ENCODE results near the gene LEMD1. TPM values are rescaled to one million over a fixed set of nuclear protein-coding genes. Genes with fewer than 3 reads are reported as not detected.

LEMD1 gene
- total and polyA plus RNA-seq, 8 donors = 0.95 to 3.7 (median 1.7) TPM; not detected in 5

DNA sequence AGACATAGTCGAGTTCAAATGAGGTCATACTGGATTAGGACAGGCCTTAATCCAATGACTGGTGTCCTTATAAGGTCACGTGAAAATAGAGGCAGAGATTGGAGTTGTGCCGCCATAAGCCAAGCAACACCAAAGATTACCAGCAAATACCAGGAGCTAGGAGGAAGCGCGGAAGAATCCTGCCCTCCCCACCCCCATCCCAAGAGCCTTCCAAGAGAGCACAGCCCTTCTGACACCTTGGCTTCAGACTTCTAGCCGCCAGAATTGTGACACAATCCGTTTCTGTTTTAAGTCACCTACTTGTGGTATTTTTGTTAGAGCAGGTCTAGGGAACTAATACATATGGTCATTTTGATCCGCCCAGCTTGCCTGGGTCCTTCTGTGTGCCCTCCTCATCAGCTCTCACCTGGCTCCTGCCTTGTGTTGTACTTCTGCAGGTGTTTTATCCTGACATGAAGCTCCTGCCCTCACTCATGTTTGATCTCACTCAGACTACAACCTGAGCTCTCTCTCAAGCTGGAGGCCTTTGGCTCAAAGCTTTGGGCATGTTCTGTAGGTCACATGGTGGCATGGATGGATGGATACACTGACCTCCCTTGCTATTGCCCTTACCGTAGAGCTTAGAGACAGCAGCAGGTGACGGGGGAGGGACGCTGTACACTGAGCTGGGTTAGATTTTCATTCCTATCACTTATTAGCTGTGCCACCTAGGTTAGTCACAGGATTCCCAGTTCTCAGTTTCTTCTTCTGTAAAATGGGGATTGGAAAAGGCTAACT lies 89.7 kb downstream of the LEMD1 start:
- TF ChIP-seq POLR2AphosphoS5 (IDR thresholded peaks at IDR 0.05) (no peak), EP300 (IDR thresholded peaks at IDR 0.05) (no peak), POLR2A (IDR thresholded peaks at IDR 0.05) (no peak)
- TF ChIP-seq, protein P1, sequence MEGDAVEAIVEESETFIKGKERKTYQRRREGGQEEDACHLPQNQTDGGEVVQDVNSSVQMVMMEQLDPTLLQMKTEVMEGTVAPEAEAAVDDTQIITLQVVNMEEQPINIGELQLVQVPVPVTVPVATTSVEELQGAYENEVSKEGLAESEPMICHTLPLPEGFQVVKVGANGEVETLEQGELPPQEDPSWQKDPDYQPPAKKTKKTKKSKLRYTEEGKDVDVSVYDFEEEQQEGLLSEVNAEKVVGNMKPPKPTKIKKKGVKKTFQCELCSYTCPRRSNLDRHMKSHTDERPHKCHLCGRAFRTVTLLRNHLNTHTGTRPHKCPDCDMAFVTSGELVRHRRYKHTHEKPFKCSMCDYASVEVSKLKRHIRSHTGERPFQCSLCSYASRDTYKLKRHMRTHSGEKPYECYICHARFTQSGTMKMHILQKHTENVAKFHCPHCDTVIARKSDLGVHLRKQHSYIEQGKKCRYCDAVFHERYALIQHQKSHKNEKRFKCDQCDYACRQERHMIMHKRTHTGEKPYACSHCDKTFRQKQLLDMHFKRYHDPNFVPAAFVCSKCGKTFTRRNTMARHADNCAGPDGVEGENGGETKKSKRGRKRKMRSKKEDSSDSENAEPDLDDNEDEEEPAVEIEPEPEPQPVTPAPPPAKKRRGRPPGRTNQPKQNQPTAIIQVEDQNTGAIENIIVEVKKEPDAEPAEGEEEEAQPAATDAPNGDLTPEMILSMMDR (IDR thresholded peaks at IDR 0.05) = no peak
- peaks cover 0 to 16% (median 0%) of the 10 kb centered on the region in 3 donors for H3K27me3 ChIP-seq
- DNase-seq = no peak
- no peaks in the 10 kb centered on the region for H3K36me3 ChIP-seq
- no peaks in the 10 kb centered on the region for H3K9me3 ChIP-seq
- peaks cover 0 to 3% (median 0%) of the 10 kb centered on the region in 4 donors for H3K4me1 ChIP-seq
- H3K4me3 ChIP-seq = no peak overlapping the region
- 81 to 88% (median 86%) methylated on average over 11 of the region's 11 CpGs for WGBS, 5 donors
- no peak overlapping the region for H3K27ac ChIP-seq
- intact Hi-C loops (cut with DNase I; ENCODE audit: low total_unique reads) = loop anchor here (10.0 kb wide), 1 partner anchor 153 kb away; no protein-coding TSS in a partner anchor

Small RNA genes within 50 kb of the gene (small RNA-seq; reads per million reads assigned to genes)
- gene MIR135B (0 to 0.77 (median 0.15) reads per million in 4 donors), gene SNRPGP10 (0 reads per million in 4 donors)

Other genes with a start within 250 kb of the LEMD1 start
- 10 to 100 TPM in 1 of 5 donors, 1 to 10 TPM in 4; 2.9 to 15.2 (median 5.8) TPM for gene DSTYK, start 210.4 kb downstream of the LEMD1 start, total RNA-seq
- gene DSTYK, start 210.4 kb downstream of the LEMD1 start, polyA plus RNA-seq = 1 to 10 TPM; 2.4 to 3.3 (median 2.4) TPM
- gene TMCC2, start 194.1 kb downstream of the LEMD1 start, total RNA-seq = 1 to 10 TPM in 2 of 5 donors, under 1 TPM in 1, not detected in 2; 0.45 to 3.1 (median 1.4) TPM
- gene TMCC2, start 194.1 kb downstream of the LEMD1 start, polyA plus RNA-seq = 1 to 10 TPM in 2 of 3 donors, under 1 TPM in 1; 0.78 to 1.8 (median 1.5) TPM
- 10 to 100 TPM in 1 of 5 donors, 1 to 10 TPM in 3, under 1 TPM in 1; 0.58 to 16.5 (median 3.1) TPM for gene NUAK2, start 100.3 kb downstream of the LEMD1 start, total RNA-seq
- 1 to 10 TPM; 1.2 to 2.7 (median 1.3) TPM for gene NUAK2, start 100.3 kb downstream of the LEMD1 start, polyA plus RNA-seq
- 1 to 10 TPM in 2 of 5 donors, under 1 TPM in 1, not detected in 2; 0.72 to 3.1 (median 2.4) TPM for gene KLHDC8A, start 65.1 kb downstream of the LEMD1 start, total RNA-seq
- 1 to 10 TPM; 2.3 to 6.9 (median 5.1) TPM for gene KLHDC8A, start 65.1 kb downstream of the LEMD1 start, polyA plus RNA-seq
- gene BLACAT1, start 34.0 kb upstream of the LEMD1 start, total RNA-seq = under 1 TPM in 1 of 5 donors, not detected in 4; 0.37 TPM
- under 1 TPM in 1 of 3 donors, not detected in 2; 0.43 TPM for gene BLACAT1, start 34.0 kb upstream of the LEMD1 start, polyA plus RNA-seq
- gene CDK18, start 82.6 kb upstream of the LEMD1 start, total RNA-seq = 100 to 1,000 TPM in 1 of 5 donors, 10 to 100 TPM in 3, 1 to 10 TPM in 1; 3.7 to 174 (median 57.2) TPM
- 10 to 100 TPM; 17.2 to 34.8 (median 22.0) TPM for gene CDK18, start 82.6 kb upstream of the LEMD1 start, polyA plus RNA-seq
- 10 to 100 TPM in 4 of 5 donors, 1 to 10 TPM in 1; 8.0 to 38.7 (median 18.1) TPM for gene ELK4, start 210.0 kb upstream of the LEMD1 start, total RNA-seq
- gene ELK4, start 210.0 kb upstream of the LEMD1 start, polyA plus RNA-seq = 1 to 10 TPM; 3.5 to 4.1 (median 4.0) TPM

Data from stomach (tissue), 9 donors.